HG02571 (cell line): ENCODE data around the gene ELANE.

Experiments used
- ATAC-seq: cut with Tn5 transposase; IDR thresholded peaks from one replicate; pipeline ENCODE4 v1.9.1; 2021; ENCODE audit warnings: mild to moderate bottlenecking, moderate library complexity; ENCODE audit not compliant: unreplicated experiment

The ELANE gene

GRCh38 chr19:861141-861755 is 9.1 kb downstream of the ELANE start:
- no peak for ATAC-seq

DNA sequence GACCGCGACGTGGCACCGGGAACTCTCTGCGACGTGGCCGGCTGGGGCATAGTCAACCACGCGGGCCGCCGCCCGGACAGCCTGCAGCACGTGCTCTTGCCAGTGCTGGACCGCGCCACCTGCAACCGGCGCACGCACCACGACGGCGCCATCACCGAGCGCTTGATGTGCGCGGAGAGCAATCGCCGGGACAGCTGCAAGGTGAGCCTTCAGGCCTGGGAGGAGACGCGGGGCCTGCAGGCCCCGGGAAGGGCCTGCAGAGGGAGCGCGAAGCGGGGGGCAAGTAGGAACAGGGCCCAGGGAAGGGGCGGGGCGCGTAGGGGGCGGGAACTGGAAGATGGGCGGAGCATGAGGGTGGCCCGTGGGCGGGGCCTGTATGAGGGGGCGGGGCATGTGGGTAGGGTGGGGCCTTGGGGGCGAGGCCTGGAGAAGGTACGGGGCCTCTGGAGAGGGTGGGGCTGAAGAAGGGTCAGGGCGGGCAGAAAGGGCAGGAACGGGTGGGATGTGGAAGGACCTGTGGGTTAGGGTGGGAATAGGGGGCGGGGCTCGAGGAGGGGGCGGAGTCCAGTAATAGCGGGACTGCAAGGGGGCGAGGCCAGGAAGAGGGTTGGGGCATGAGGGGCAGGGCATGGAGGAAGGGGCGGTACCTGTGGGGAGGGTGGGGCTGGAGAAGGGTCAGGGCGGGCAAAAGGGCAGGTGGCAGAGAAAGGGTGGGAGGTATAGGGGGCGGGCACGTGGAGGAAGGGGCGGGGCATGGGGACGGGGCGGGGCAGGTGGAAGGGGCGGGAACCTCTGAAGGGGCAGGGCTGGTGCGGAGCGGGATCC is 9.9 kb downstream of the ELANE start:
- no peak for ATAC-seq

DNA sequence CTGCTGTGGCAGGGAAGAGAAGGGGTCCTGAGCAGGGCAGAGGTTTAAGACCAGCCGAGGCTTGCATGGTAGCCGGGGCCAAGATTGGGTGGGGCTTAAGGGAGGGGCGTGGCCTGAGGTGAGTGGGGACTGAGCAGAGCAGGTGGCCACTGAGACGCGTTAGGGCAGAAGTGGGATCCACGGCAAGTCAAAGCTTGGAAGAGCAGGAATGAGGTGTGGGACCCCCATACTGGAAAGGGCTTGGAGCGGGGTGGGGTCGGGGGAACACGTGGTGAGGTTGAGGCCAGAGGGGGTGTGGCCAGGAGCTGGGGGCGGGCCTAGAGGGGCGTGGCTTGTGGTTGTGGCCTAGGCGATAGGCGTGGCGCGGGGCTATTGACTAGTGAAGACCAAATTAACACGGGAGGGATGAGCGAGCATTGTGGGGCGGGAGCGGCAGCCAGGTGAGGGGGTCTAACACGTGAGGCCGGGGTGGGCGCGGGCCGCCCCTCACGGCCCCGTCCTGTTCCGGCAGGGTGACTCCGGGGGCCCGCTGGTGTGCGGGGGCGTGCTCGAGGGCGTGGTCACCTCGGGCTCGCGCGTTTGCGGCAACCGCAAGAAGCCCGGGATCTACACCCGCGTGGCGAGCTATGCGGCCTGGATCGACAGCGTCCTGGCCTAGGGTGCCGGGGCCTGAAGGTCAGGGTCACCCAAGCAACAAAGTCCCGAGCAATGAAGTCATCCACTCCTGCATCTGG is 10.6 kb downstream of the ELANE start:
- ATAC-seq, result no peak

GRCh38 chr19:863315-863620 is 11.2 kb downstream of the ELANE start:
- ATAC-seq, result no peak

GRCh38 chr19:866769-867300 is 14.7 kb downstream of the ELANE start:
- ATAC-seq, result no peak

- no peak for ATAC-seq
Measured at GRCh38 chr19:867301-867793, 15.2 kb downstream of the ELANE start.

GRCh38 chr19:867855-868457 is 15.9 kb downstream of the ELANE start:
- ATAC-seq, result no peak

- ATAC-seq, result no peak
Measured at GRCh38 chr19:868458-869244, 16.5 kb downstream of the ELANE start.

GRCh38 chr19:869245-870177 is 17.4 kb downstream of the ELANE start:
- no peak for ATAC-seq

DNA sequence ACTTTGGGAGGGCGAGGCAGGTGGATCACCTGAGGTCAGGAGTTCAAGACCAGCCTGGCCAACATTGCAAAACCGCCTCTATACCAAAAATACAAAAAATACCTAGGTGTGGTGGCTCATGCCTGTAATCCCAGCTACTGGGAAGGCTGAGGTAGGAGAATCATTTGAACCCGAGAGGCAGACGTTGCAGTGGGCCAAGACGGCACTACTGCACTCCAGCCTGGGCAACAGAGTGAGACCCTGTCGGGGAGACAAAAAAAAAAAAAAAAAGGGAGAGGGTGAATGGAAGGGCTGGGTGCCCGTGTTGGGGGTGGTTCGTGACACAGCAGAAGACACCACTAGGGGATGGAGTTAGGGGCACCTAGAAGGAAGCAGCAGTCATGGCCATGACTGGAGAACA is 18.2 kb downstream of the ELANE start:
- no peak for ATAC-seq

GRCh38 chr19:870963-871401 is 18.9 kb downstream of the ELANE start:
- no peak for ATAC-seq

DNA sequence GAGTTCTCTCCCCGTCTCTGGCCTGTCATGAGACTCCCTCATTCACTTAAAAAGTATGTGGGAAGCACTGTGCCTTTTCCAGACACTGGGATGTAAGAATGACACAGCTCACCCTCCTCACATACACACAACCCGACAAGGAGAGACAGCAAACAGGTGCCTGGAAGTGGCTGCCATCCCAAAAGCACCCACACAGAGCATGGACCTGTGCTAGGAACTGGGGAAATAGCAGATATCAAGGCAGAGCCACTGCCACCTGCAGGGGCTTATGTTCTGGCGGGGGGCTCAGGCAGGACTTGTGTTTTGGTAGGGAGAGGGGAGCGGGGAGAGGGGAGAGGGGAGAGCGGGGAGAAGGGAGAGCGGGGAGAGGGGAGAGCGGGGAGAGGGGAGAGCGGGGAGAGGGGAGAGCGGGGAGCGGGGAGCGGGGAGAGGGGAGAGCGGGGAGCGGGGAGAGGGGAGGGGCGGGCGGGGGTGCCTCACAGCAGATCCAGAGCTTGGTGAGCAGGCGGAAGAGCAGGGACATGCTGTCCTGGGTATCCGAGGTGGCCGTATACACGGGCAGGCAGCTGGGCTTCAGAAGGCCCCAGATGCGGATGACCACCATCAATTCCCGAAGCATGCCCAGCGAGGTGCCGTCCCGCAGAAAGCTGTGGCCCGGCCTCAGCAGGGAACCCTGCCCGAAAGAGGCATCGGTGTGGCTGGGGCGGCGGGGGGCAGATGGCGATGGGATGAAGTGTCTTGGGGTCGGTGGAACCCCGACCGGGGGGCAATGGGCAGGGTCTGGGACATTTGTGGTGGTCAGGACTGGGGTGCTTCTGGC is 19.6 kb downstream of the ELANE start:
- ATAC-seq, result no peak

GRCh38 chr19:872266-872951 is 20.3 kb downstream of the ELANE start:
- no peak for ATAC-seq

GRCh38 chr19:873084-873483 is 21.0 kb downstream of the ELANE start:
- ATAC-seq, result no peak

GRCh38 chr19:873561-874041 is 21.5 kb downstream of the ELANE start:
- ATAC-seq, result no peak

DNA sequence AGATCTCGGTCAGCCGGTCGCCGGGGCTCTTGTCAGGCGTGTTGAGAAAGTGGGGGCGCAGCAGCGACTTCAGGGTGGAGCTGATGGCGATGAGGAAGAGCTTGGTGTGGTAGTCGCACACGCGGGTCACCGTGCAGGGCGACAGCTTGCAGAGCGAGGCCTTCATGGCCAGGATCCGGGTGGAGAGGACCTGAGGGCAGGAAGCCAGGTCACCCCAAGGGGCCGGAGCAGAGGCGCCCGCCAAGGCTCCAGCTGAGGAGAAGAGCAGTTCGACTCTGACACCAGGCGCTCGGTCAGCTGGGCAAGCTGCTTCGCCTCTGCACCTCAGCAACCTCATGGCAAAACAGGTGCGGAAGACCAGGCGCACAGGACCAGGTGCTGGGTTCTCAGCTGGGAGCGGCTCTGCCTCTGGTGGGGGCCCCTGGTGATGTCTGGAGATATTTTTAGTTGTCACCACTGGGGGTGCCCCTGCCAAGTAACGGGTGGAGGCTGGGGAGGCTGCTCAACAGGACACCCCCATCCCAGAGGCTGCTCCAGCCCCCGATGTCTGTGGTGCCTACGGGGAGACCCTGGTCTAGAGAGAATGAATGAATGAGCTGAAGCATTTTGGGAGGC is 23.3 kb downstream of the ELANE start:
- ATAC-seq, result no peak

DNA sequence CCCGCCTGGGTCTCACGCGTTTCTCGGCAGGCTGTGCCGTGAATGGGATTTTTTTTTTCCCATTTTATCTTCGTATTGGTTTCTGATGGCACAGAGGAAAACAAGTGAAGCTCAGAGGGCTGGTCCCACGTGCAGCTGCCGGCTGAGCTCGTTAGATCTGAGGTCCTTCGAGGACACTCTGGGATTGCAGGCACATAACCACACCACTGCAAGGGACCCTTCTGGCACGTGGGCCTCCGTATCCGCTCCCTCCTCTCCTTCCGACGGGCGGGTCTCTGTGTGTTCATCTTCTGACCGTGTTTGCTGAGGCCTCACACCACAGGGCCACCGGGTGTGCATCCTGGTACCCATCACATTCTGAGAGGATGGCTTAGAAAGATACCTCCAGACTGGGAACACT is 24.0 kb downstream of the ELANE start:
- ATAC-seq, result no peak
